HEK293 (cell line): Measurements from ENCODE around the gene LPIN3.

Experiments
- CTCF ChIA-PET: fragments of 350-600 bp; formaldehyde crosslinking; extraction: SDS; loops from one replicate; lab custom pipeline; 2021; ENCODE audit warnings: antibody characterized with exemption; lab: Yijun Ruan, JAX
- POLR2A ChIA-PET: fragments of 300-600 bp; formaldehyde crosslinking; extraction: SDS; loops from one replicate; lab custom pipeline; 2020; ENCODE audit warnings: antibody characterized with exemption, inconsistent platforms; lab: Yijun Ruan, JAX
- H3K27ac ChIP-seq: fragments of 200-500 bp; sonication (Bioruptor generic); 2 replicates; pipeline ENCODE4 v1.5.1; 2014; ENCODE audit warnings: low read depth, low read length, control low read depth, inconsistent platforms; ENCODE audit errors: extremely low read depth
- H3K36me3 ChIP-seq, 2 experiments: fragments of 200-500 bp in 1 of 2; sonication (Bioruptor generic) in 1 of 2; 1 replicate in 1 of 2; 2 replicates in 1 of 2; pipeline ENCODE4 v1.5.1; 2014 to 2017; ENCODE audit warnings: inconsistent platforms in 2 of 2, low read length in 2 of 2; ENCODE audit not compliant: control insufficient read depth in 2 of 2, insufficient read depth in 1 of 2
- H3K4me1 ChIP-seq: fragments of 200-500 bp; sonication (Bioruptor generic); 2 replicates; pipeline ENCODE4 v1.5.1; 2014; ENCODE audit warnings: mild to moderate bottlenecking, low read length, inconsistent platforms; ENCODE audit not compliant: control insufficient read depth, insufficient read depth
- H3K4me3 ChIP-seq: 2 replicates; pipeline ENCODE4 v1.5.1; 2011; ENCODE audit warnings: low read depth, mild to moderate bottlenecking, control low read depth, low read length, moderate library complexity
- H3K9me3 ChIP-seq: fragments of 200-500 bp; sonication (Bioruptor generic); 2 replicates; pipeline ENCODE4 v1.5.1; 2014; ENCODE audit warnings: low read depth, low read length, inconsistent platforms; ENCODE audit not compliant: control insufficient read depth, insufficient read depth
- EGR2 ChIP-seq: fragments of 450-650 bp; formaldehyde crosslinking; IDR thresholded peaks from 2 replicates; pipeline ENCODE4 v1.5.1; 2016; ENCODE audit warnings: low read depth, missing biosample characterization, missing genetic modification characterization
- KLF7 ChIP-seq: fragments of 450-650 bp; formaldehyde crosslinking; IDR thresholded peaks from 2 replicates; pipeline ENCODE4 v1.5.1; 2016; ENCODE audit warnings: missing biosample characterization, missing genetic modification characterization, borderline replicate concordance
- SP2 ChIP-seq: fragments of 450-650 bp; formaldehyde crosslinking; IDR thresholded peaks from 2 replicates; pipeline ENCODE4 v1.5.1; 2016; ENCODE audit warnings: missing biosample characterization, missing genetic modification characterization
- YY1 ChIP-seq: fragments of 450-650 bp; formaldehyde crosslinking; IDR thresholded peaks from 2 replicates; pipeline ENCODE4 v1.5.1; 2018; ENCODE audit warnings: missing biosample characterization, missing genetic modification characterization
- ZBTB20 ChIP-seq: fragments of 450-650 bp; formaldehyde crosslinking; IDR thresholded peaks from 2 replicates; pipeline ENCODE4 v1.5.1; 2016; ENCODE audit warnings: missing biosample characterization, missing genetic modification characterization
- ZNF114 ChIP-seq: fragments of 450-650 bp; formaldehyde crosslinking; IDR thresholded peaks from 2 replicates; pipeline ENCODE4 v1.5.0; 2017; ENCODE audit warnings: missing biosample characterization, missing genetic modification characterization
- ZNF132 ChIP-seq: fragments of 450-650 bp; formaldehyde crosslinking; IDR thresholded peaks from 2 replicates; pipeline ENCODE4 v1.5.1; 2017; ENCODE audit warnings: missing biosample characterization, missing genetic modification characterization, borderline replicate concordance
- ZNF140 ChIP-seq: fragments of 450-650 bp; formaldehyde crosslinking; IDR thresholded peaks from 2 replicates; pipeline ENCODE4 v1.5.1; 2016; ENCODE audit warnings: missing biosample characterization, missing genetic modification characterization
- ZNF19 ChIP-seq: fragments of 450-650 bp; formaldehyde crosslinking; IDR thresholded peaks from 2 replicates; pipeline ENCODE4; 2016; ENCODE audit warnings: missing biosample characterization, missing genetic modification characterization, low read depth
- ZNF2 ChIP-seq: fragments of 450-650 bp; formaldehyde crosslinking; IDR thresholded peaks from 2 replicates; pipeline ENCODE4 v1.5.1; 2016; ENCODE audit warnings: missing biosample characterization, missing genetic modification characterization
- ZNF311 ChIP-seq: fragments of 450-650 bp; formaldehyde crosslinking; IDR thresholded peaks from 2 replicates; pipeline ENCODE4 v1.5.1; 2017; ENCODE audit warnings: missing biosample characterization, missing genetic modification characterization, borderline replicate concordance
- ZNF416 ChIP-seq: fragments of 450-650 bp; formaldehyde crosslinking; IDR thresholded peaks from 2 replicates; pipeline ENCODE4 v1.5.1; 2016; ENCODE audit warnings: missing biosample characterization, missing genetic modification characterization
- ZNF513 ChIP-seq: fragments of 450-650 bp; IDR thresholded peaks from 2 replicates; pipeline ENCODE4 v1.5.1; 2018; ENCODE audit warnings: missing biosample characterization, missing genetic modification characterization
- ZNF585B ChIP-seq: fragments of 450-650 bp; formaldehyde crosslinking; IDR thresholded peaks from 2 replicates; pipeline ENCODE4 v1.5.1; 2016; ENCODE audit warnings: missing biosample characterization, missing genetic modification characterization
- ZNF747 ChIP-seq: fragments of 450-650 bp; formaldehyde crosslinking; IDR thresholded peaks from 2 replicates; pipeline ENCODE4 v1.5.1; 2016; ENCODE audit warnings: missing biosample characterization, missing genetic modification characterization
- ZNF76 ChIP-seq: fragments of 450-650 bp; formaldehyde crosslinking; IDR thresholded peaks from 2 replicates; pipeline ENCODE4; 2016; ENCODE audit warnings: low read depth, missing biosample characterization, missing genetic modification characterization, borderline replicate concordance
- ZNF776 ChIP-seq: fragments of 450-650 bp; formaldehyde crosslinking; IDR thresholded peaks from 2 replicates; pipeline ENCODE4 v1.5.0; 2017; ENCODE audit warnings: missing biosample characterization, missing genetic modification characterization, borderline replicate concordance
- ZSCAN30 ChIP-seq: fragments of 450-650 bp; IDR thresholded peaks from 2 replicates; pipeline ENCODE4 v1.5.1; 2018; ENCODE audit warnings: missing biosample characterization, mild to moderate bottlenecking, missing genetic modification characterization, moderate library complexity
- ZXDB ChIP-seq: fragments of 450-650 bp; formaldehyde crosslinking; IDR thresholded peaks from 2 replicates; pipeline ENCODE4 v1.5.1; 2016; ENCODE audit warnings: missing biosample characterization, missing genetic modification characterization
- TF ChIP-seq, protein P1 (sequence below): fragments of 450-650 bp; formaldehyde crosslinking; IDR thresholded peaks from 2 replicates; pipeline ENCODE4 v1.5.1; 2016; ENCODE audit warnings: missing biosample characterization, missing genetic modification characterization
- TF ChIP-seq, protein P2 (sequence below): fragments of 450-650 bp; formaldehyde crosslinking; IDR thresholded peaks from 2 replicates; pipeline ENCODE4 v1.5.1; 2016; ENCODE audit warnings: missing biosample characterization, missing genetic modification characterization

LPIN3 gene

DNA sequence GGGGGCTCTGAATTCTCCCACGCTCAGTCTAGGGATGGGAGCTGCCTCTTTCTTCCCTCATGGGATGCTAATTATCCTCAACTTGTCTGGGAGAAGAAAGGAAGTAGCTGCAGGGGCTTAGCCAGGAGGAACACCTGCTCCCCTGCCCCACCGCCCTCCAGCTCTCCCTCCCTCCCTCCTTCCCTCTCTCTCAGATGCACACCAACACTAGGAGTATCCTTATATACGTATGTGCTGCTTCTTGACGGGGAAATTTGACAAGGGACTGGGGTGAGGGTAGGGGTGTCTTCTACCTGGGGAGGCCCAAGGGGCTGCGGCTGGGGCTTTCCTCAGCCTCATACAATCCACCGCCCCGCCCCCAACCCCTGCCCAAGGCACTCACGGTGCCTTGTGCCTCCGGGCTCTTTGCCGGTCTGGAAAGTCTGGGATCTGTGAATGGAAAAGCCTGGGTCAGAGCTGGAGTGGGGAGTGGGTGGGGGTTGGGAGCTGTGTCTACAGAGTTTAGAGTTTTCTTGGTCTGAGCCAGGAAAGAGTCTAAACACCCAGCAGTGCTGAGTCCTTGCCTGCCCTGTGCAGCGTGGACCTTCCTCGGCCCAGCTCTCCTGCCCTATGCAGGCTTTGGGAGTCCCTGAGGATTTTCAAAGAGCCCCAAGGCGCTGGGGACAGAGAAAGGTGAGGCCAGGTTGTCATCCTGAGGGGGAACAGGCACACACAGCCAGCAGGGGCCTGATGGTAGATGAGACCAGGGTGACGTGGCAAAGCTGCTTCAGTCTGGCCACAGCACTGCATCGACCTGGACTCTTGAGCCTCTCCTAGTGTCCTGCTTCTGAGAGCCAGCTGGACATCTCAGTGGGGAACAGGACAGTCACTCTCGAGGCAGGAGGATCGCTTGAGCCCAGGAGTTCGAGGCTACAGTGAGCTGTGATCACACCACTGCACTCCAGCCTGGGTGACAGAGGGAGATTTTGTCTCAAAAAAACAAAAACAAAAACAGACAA lies 55.3 kb downstream of the LPIN3 start (continued):
- no peak for TF ChIP-seq ZBTB20 (tag by site-specific recombination)

- TF ChIP-seq ZNF76 (tag by site-specific recombination) = no peak
- TF ChIP-seq ZNF513 (tag by site-specific recombination) = no peak
- no peak for TF ChIP-seq ZSCAN30 (tag by site-specific recombination)
- no peak for TF ChIP-seq ZNF114 (tag by site-specific recombination)
- no peak for TF ChIP-seq ZNF416 (tag by site-specific recombination)
- no peak for TF ChIP-seq ZNF19
- TF ChIP-seq, protein P1, sequence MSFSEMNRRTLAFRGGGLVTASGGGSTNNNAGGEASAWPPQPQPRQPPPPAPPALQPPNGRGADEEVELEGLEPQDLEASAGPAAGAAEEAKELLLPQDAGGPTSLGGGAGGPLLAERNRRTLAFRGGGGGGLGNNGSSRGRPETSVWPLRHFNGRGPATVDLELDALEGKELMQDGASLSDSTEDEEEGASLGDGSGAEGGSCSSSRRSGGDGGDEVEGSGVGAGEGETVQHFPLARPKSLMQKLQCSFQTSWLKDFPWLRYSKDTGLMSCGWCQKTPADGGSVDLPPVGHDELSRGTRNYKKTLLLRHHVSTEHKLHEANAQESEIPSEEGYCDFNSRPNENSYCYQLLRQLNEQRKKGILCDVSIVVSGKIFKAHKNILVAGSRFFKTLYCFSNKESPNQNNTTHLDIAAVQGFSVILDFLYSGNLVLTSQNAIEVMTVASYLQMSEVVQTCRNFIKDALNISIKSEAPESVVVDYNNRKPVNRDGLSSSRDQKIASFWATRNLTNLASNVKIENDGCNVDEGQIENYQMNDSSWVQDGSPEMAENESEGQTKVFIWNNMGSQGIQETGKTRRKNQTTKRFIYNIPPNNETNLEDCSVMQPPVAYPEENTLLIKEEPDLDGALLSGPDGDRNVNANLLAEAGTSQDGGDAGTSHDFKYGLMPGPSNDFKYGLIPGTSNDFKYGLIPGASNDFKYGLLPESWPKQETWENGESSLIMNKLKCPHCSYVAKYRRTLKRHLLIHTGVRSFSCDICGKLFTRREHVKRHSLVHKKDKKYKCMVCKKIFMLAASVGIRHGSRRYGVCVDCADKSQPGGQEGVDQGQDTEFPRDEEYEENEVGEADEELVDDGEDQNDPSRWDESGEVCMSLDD (tag by site-specific recombination) = no peak
- no peak for TF ChIP-seq KLF7 (tag by site-specific recombination)
- TF ChIP-seq ZNF140 (tag by site-specific recombination) = no peak
- TF ChIP-seq ZNF585B = no peak
- no peak for TF ChIP-seq ZNF776
- no peak for TF ChIP-seq YY1 (tag by site-specific recombination)
- TF ChIP-seq ZNF132 (tag by site-specific recombination) = no peak
- TF ChIP-seq ZNF2 (tag by site-specific recombination) = no peak
- TF ChIP-seq EGR2 (tag by site-specific recombination) = no peak
- TF ChIP-seq ZNF747 (tag by site-specific recombination) = no peak
- TF ChIP-seq, protein P2, sequence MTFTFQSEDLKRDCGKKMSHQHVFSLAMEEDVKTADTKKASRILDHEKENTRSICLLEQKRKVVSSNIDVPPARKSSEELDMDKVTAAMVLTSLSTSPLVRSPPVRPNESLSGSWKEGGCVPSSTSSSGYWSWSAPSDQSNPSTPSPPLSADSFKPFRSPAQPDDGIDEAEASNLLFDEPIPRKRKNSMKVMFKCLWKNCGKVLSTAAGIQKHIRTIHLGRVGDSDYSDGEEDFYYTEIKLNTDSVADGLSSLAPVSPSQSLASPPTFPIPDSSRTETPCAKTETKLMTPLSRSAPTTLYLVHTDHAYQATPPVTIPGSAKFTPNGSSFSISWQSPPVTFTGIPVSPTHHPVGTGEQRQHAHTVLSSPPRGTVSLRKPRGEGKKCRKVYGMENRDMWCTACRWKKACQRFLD (tag by site-specific recombination) = no peak
- no peak for TF ChIP-seq ZNF311 (tag by site-specific recombination)
- TF ChIP-seq ZXDB (tag by site-specific recombination) = no peak
- no peak for TF ChIP-seq SP2 (tag by site-specific recombination)
- ChIA-PET POLR2A (no interaction called here), CTCF (interaction anchor here (0.8 kb wide), 1 partner anchor 657 kb away, joined by 3 read pairs; no protein-coding TSS in a partner anchor)
- no peaks in the 10 kb centered on the region for H3K4me1 ChIP-seq
- H3K36me3 ChIP-seq = peaks cover 0 to 5% of the 10 kb centered on the region in 2 experiments; a peak in 2 of 3 replicates
- no peak overlapping the region for H3K4me3 ChIP-seq
- H3K9me3 ChIP-seq = no peaks in the 10 kb centered on the region
- no peak overlapping the region for H3K27ac ChIP-seq
Measured at GRCh38 chr20:41398408-41398807, 57.8 kb downstream of the LPIN3 start.
